GM10248 (cell line): ENCODE data around the gene KCNQ2.

Experiments used
- CTCF ChIA-PET: fragments of 300-600 bp; sonication (Branson Sonifier 250); formaldehyde crosslinking; extraction: SDS; loops from one replicate; lab custom pipeline; 2021; ENCODE audit warnings: antibody characterized with exemption; lab: Yijun Ruan, JAX
- POLR2A ChIA-PET: fragments of 350-650 bp; sonication (Branson Sonifier 250); formaldehyde crosslinking; extraction: SDS; loops from one replicate; lab custom pipeline; 2020; ENCODE audit warnings: antibody characterized with exemption; lab: Yijun Ruan, JAX
- DNase-seq: peaks from one replicate; pipeline ENCODE4 v3.0.0; 2012; ENCODE audit errors: extremely low spot score
- CTCF ChIP-seq: IDR thresholded peaks from 2 replicates; pipeline ENCODE4 v1.5.1; 2012; ENCODE audit warnings: mild to moderate bottlenecking, low read depth; ENCODE audit errors: extremely low read depth, missing control alignments, control extremely low read depth

The KCNQ2 gene

GRCh38 chr20:63415647-63416391 lies 56.6 kb downstream of the KCNQ2 start:
- CTCF ChIA-PET, result no interaction called here
- POLR2A ChIA-PET, result no interaction called here
- DNase-seq, result no peak
- no peak for TF ChIP-seq CTCF

- POLR2A ChIA-PET, result no interaction called here
- DNase-seq, result no peak
- TF ChIP-seq CTCF, result no peak
- CTCF ChIA-PET, result no interaction called here
Observed at GRCh38 chr20:63414720-63415430, 57.6 kb downstream of the KCNQ2 start.

- DNase-seq, result no peak
- ChIA-PET POLR2A (no interaction called here), CTCF (no interaction called here)
- TF ChIP-seq CTCF, result no peak
Observed at GRCh38 chr20:63413963-63414684, 58.3 kb downstream of the KCNQ2 start.

- CTCF ChIA-PET, result no interaction called here
- TF ChIP-seq CTCF, result no peak
- no peak for DNase-seq
- POLR2A ChIA-PET, result no interaction called here
Observed at GRCh38 chr20:63413323-63413722, 59.1 kb downstream of the KCNQ2 start.

GRCh38 chr20:63412889-63413288 lies 59.6 kb downstream of the KCNQ2 start:
- no peak for DNase-seq
- CTCF ChIA-PET, result no interaction called here
- POLR2A ChIA-PET, result no interaction called here
- no peak for TF ChIP-seq CTCF

- ChIA-PET CTCF (no interaction called here), POLR2A (no interaction called here)
- no peak for DNase-seq
- TF ChIP-seq CTCF, result no peak
Observed at GRCh38 chr20:63411898-63412631, 60.4 kb downstream of the KCNQ2 start.
